ENCODE results near the gene SAPCD1. TPM values are rescaled to one million over a fixed set of nuclear protein-coding genes. Genes with fewer than 3 reads are reported as not detected.
A peak's percentile ranks its signal among the peaks of the same experiment; 100 is the strongest.

SAPCD1 gene
- total RNA-seq, 1 donor from 2014 or later: 2.7 TPM

DNA sequence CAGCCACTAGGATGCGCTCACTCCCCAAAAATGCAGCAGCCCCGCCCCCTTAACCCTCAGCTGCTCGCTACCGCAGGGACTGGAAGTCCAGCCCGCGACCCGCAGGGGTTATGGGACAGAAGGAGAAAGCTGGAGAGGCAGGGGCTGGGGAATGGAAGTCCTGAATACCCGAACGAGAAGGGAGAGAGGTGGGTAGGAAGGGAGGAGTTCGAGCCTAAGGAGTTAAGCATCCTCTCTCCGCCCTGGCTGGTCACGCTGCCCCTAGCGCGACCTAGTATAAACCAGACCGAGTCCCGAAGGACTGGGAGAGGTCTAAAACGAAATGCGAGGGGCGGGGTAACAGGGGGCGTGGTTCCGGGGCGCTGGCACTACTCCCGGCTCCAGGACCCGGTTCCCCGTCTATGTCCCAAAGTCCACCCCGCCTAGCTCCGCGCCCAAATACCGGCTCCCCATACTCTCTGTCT, 32.9 kb upstream of the SAPCD1 start:
- peak; percentile 94 for DNase-seq (ENCODE audit: low spot score)

DNA sequence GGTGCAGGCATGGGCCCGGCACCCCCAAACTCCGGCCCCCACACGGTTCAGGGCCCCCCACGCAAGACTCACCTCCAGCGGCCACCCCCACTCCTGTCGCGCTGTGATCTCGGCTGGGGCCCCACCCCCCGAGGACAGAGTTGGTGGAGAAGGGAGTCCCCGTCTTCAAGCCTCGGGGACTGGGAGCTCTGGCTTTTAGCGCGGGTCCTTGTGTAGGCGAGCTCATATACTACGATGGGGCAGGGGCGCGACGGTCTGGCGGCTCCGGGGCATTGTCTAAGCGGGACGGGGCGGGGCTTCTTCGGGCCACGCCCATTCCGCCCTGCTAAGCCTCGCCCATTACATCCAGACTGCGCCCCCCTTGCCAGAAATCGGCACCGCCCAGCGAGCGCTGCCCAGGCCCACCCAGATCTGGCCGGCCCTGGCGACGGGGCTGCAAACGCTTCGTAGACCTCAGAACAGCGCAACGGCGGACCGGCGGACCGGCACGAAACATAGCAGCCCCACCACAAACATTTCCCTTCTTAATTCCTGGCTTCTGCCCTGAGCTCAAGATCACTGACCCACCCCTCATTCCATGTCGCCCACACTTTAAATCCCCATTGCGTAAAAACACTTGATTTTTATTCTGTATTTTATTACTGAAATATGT, 32.4 kb upstream of the SAPCD1 start:
- DNase-seq (ENCODE audit: low spot score): peak; percentile 90

DNA sequence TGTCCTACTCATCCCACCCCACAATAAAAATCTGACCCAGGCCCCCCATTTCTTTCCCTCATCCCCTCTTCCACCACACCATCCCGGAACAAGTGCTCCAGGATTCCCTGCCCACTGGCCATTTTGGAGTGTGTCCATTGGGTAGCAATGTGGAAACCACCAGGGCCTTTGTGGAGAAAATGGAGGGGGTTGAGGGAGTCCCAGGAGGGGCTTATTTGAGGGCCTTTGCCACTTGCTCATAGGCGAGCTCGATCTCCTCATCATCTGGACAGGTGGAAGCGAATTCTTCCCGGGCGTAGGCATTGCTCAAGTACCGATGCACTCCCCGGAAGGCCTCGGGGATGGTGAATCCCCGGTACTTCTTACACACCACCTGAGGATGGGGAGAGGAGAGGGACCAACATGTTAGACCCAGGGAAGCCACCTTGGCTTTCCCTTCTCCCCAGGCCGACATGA, 31.8 kb upstream of the SAPCD1 start:
- no peak for DNase-seq (ENCODE audit: low spot score)

DNA sequence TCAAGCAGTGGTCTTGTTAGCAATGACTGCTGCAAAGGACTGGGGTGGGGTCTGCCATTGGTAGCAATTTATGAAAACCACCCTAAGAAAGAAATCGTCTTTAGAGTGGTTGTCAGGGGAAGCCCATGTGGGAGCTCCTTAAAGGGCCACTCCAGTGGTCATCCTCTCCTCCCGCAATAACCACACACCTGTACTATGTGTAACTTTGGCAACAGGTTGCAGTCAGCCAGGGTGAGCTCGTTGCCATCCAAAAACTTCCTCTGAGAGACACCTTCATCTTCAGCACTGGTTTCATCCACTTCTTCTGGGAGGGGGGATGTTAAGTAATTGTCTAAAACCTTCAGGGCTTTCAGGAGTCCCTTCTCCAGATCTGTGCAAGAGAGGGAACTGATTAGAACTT, 30.4 kb upstream of the SAPCD1 start:
- DNase-seq (ENCODE audit: low spot score): no peak

DNA sequence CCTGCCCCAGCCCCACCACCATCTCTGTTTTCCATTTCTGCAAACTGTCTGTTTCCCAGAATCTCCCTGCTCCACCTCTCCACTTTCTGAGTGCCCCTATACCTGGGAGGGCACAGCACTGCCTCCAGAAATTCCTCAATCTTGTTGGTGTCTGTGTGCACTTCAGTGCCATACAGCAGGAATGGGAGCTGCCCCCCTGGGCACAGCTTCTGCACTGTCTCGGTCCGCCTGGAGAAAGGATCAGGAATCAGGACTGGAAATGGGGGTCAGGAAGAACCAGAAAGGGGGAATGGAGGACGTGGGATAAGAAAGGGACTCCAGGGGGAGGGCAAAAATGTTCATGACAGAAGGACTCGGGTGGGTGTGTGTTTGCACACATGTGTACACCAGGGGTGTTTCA, 28.7 kb upstream of the SAPCD1 start:
- DNase-seq (ENCODE audit: low spot score): no peak

DNA sequence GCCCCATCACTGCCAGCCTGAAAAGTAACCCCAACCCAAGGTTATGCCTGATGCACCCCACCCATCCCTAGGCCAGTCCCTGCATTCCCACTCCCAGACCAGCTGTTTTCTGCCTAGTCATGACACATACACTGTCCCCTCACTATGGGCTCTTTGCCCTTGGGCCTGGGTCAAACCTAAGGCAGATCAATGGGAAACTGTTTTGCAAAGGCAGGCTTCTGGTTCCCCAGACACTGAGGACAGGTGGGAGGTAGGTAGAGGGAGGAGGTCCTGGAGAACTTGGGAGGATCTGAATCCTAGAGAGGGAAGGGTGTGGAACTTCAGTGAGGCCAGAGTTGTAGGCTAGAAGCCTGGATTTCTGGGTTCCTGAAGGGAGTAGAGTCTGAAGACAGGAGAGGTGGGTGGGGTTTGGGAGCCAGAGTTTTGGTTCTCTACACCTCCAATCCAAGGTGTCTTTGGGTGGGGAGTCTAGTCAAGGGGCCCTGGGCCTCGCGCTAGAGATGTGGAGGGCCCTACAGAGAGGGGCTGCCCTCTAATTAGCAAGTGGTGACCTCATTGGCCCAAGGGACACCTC, 28.1 kb upstream of the SAPCD1 start:
- DNase-seq (ENCODE audit: low spot score): no peak

DNA sequence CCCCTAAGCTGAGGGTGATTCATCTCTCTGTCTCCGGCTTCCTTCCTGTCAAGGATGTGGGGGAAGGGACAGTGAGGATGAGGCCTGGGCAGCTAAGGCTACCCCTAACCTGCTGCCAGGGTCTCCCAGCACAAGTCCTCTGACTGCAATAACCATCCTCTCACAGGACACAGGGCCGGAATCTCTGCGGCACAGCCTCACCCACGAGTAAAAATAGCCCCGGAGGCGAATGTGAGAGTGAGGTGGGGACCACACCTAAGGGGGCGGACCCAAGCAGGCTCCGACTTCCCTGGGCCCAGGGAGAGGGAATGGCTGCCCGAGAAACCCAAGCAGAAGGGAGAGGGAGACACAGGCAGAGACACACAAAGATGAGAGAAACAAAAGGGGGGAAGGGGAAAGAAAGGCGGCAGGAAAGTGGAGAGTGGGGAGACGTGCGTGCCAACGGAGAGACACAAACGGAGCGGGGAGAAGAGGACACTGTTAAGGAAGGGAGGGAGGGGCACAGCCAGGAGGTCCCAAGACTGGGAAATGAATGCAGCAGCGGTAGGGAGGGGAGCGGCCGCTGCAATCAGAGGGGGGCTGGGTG, 27.5 kb upstream of the SAPCD1 start:
- DNase-seq (ENCODE audit: low spot score): no peak

DNA sequence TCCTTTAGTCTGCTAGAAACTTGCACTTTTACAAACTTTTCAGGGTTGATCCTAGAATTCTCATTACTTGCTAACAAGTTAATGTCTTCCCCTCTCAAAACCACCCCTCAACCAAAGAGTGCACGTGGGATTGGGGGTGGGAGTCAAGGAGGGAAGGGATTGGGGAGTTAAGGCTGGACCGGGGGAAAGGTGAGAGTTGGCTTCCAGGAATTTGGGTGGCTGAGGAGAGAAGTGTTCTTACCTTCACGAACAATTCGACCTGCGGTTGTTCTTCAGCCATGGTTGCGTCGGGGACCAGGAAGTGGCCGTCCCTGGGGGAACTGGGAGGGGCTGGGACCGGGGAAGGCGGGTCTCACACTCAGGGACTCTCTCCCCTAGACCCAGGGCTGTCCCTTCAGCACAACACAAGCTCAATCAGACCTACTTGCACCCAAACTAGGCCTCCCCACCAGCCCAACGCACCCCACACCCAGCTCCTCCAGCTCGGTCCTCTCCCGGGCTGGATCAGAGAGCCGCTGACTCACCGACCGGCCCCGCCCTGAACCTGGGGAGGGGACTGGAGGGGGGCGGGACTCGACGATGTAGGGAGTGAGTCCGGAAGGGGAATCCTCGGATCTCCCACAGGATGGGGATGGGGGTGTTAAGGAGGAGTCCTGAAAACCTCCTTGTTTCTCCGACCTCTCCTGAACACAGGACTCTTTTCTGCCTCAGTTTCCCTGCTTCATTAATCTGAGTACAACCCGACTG, 26.3 kb upstream of the SAPCD1 start, which contains the start of gene CLIC1:
CLIC1 (minus strand) TSS at position 510 of the 747 bp plus-strand sequence; CDS start at position 280, 230 bp downstream.
- DNase-seq (ENCODE audit: low spot score): peak; percentile 83

DNA sequence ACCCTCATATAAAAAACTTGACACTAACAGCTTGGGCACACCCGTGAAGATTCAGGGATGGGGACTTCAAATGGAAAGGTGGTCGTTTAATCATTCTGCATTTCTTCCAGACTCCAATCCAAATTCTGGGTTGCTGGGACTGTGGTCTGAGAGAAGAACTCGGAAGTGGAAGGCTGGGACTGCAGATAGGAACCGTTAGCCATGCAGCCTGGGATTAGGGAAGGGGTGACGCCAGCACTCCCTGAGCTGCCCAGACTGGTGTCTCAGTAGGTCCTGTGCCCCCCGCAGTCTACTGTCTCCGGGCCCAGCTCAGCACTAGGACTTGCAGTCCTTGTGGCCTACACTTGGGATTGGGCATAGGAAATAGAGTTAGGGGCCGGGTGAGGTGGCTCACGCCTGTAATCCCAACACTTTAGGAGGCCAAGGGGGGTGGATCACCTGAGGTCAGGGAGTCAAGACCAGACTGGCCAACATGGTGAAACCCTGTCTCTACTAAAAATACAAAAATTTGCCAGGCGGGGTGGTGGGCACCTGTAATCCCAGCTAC, 25.6 kb upstream of the SAPCD1 start:
- DNase-seq (ENCODE audit: low spot score): no peak

DNA sequence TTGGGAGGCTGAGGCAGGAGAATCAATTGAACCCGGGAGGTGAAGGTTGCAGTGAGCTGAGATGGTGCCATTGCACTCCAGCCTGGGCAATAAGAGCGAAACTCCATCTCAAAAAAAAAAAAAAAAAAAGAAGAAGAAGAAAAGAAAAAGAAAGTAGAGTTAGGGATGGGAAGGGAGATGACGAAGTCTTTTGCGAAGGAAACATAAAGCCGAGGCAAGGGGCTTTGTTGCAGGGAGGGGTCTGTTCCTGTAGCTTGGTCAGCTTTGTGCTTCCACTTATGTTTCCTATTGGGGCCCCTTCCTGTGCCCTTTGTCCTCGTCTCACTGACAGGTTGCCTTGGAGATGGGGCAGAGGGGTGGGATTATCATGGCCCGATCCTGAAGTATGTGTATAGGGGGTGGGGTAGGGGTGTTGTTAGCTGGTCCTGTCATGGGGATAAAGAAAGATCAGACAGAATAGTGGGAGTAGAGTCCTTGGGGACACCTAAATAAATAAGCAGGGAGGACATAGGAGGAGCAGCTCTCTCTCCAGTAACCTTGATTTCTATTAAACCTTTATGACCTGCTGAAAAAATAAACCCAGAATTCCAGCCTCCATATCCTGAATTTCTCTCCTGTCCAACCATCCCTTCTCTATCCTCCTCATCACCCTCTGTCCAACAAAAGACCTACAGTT, 25.0 kb upstream of the SAPCD1 start:
- DNase-seq (ENCODE audit: low spot score): no peak

DNA sequence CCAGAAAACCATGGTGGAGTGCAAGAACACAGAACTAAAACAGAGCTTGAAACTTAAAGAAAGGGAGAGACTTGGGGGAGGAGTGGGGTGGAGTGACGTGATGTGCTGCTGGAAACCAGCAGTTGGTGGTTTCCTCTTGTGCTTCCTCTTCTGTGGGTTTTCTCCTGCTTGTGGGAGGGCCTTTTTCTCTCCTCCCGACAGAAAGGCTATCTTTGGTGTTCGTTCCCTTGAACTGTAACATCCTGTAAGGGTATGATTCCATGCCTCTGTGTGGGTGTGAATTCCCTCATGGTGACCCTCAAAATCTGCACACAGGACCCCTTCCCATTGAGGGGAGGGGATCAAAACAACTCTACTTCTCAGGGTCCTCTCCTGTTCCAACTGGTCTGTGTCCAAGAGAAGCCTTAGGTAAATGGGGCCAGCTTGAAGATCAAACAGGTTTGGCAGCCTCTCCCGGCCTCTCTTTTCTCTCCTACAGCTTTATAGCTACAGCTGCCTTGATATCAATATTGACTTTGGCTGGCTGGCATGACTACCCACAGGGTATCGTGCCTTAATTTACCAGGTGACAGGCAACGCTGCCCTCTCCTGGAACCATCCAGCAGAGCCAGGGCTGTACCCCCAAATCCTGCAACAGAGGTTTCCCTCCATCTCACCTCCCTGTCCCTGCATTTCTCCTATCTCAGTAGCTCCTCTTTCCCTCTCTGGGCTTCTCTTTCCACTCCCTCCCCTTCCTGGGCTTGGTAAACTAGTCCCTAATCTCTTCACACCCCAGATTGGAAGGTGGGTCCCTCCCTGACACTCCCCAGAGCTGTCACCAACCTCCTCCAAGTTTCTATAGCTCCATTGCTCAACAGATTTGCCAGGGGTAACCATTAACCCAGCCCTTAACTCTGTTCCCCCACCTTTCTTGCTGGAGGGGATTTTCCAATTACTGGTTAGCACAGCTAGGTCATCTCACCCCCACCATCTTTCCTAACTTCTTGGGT, 24.2 kb upstream of the SAPCD1 start:
- DNase-seq (ENCODE audit: low spot score): peak; percentile 82

DNA sequence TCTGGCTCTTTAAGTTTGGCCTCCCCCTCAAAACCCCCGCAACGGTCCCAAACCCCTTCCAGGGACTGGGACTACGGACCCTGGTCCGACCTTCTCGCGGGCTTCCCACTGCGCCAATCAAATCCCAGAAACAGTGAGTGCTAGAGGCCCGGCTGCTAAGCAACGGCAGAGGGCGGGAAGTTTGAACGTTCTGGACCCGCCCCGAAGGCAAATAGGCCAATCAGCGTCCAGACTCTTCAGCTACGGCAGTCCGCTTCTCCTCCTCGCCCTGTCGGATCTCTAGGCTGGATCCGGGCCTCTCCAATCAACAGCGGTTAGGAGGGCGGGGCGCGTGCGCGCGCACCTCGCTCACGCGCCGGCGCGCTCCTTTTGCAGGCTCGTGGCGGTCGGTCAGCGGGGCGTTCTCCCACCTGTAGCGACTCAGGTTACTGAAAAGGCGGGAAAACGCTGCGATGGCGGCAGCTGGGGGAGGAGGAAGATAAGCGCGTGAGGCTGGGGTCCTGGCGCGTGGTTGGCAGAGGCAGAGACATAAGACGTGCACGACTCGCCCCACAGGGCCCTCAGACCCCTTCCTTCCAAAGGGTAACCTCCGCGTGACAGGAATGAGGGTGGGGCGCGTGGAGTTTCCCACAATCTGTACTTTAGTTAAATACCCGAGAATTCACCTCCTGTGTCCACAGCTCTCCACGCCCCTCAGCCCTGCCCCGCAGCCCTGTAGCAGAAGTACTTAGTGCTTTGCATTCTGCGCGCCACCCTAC, 22.6 kb upstream of the SAPCD1 start, which contains the start of gene MSH5:
MSH5 (plus strand) TSS at position 367 of the 758 bp plus-strand sequence. CDS start 462 bp downstream, outside the sequence.
- DNase-seq (ENCODE audit: low spot score): peak; percentile 99

DNA sequence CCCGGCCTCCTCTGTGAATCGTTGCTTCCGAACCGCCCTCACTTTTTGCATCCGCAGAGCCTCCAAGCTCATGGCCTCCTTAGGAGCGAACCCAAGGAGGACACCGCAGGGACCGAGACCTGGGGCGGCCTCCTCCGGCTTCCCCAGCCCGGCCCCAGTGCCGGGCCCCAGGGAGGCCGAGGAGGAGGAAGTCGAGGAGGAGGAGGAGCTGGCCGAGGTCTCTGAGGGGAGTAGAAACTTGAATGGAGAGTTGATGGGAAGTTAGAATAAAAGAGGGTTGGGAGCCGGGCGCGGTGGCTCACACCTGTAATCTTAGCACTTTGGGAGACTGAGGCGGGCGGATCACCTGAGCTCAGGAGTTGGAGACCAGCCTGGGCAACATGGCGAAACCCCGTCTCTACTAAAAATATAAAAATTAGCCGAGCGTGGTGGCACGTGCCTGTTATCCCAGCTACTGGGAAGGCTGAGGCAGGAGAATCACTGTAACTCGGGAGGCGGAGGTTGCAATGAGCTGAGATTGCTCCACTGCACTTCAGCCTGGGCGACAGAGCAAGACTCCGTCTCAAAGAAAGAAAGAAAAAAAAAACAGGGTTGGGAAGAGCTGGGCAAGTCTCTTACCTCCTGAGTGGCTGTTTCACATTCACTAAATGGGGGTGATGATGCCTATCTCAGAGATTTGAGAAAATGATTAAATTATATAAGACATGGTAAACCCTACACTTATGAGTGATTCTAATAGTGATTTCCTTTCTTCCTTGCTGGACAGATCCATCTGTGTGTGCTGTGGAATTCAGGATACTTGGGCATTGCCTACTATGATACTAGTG, 21.8 kb upstream of the SAPCD1 start:
- DNase-seq (ENCODE audit: low spot score): no peak

DNA sequence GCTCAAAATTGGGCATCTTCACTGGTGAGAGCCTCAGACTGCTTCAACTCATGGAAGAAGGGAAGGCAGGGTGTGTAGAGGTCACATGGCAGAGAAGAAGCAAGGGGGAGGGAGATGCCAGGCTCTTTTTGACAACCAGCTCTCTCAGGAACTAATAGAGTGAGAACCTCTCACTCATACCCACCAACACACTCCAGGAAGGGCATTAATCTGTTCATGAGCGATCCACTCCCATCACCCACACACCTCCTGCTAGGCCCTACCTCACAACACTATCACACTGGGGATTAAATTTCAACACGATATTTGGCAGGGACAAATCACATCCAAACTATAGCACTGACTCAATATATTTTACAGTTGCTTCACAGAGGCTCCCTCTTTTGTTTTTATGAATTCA, 20.6 kb upstream of the SAPCD1 start:
- no peak for DNase-seq (ENCODE audit: low spot score)

DNA sequence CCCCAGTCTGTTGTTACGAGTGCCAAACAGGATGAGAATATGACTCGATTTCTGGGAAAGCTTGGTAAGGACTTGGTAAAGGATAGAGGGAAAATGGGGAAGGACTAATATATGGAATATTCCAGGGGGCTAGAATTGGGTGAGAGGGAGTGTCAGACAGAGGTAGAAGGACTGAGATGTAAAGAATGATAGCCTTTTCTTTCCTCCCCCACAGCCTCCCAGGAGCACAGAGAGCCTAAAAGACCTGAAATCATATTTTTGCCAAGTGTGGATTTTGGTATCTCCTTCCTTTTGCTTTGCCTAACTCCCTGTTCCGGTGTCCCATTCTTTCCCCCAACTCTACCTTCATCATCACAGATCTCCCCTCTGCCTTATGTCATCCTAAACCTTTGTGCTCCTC, 19.6 kb upstream of the SAPCD1 start:
- DNase-seq (ENCODE audit: low spot score): no peak

DNA sequence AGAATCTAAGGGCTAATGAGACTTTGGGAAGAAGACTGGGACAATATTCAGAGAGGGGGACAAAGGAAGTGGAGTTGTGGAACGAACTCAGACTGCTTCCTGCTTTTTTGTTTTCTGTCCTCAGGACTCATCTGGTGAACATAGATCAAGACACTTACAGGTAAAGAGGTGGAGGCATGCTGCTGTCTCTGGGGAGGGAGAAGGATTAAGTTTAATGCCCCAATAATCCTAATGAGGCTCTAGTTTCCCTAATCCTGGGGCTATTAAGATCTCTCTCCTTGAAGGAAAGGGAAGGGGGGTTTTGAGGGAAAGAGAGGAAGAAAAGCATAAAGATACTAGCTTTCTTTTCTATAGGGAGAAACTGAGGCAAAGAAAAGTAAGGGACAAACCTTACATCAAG, 18.0 kb upstream of the SAPCD1 start:
- no peak for DNase-seq (ENCODE audit: low spot score)

DNA sequence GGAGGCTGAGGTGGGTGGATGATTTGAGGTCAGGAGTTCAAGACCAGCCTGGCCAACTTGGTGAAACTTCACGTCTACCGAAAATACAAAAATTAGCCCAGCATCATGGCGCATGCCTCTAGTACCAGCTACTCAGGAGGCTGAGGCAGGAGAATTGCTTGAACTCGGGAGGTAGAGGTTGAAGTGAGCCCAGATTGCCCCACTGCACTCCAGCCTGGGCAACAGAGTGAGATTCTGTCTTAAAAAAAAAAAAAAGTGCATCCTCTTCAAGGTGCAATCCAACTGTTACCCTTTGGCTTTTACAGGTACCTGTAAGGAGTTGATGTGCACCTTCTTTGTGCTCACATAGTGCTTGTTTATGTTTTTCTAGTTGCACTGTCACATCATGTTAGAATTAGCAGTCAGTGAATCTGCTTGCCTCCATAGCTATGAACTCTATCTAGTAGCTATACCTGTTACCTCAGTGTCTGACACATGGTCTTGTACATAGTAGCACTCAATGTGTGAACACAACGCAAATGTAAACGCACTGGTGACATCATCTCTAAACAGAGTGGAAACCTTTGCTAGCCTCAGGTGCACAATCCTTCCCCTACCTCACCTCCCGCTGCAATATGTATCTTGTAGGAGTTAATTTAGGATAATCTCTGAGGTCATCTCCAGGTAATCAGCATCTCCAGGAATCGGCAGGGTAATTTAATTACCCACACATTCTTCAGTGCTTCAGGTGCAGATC, 13.0 kb upstream of the SAPCD1 start:
- DNase-seq (ENCODE audit: low spot score): no peak

All from mucosa of gallbladder (tissue), 1 donor.